Measurements from ENCODE around the gene IFIT1. TPM values are rescaled to one million over a fixed set of nuclear protein-coding genes. Genes with fewer than 3 reads are reported as not detected.

The IFIT1 gene
- total and polyA plus RNA-seq, 8 donors = 0.29 to 12.1 (median 4.3) TPM

GRCh38 chr10:89363729-89364442 lies 28.5 kb upstream of the IFIT1 start:
- 74 to 77% (median 76%) methylated on average over 6 of the region's 6 CpGs for WGBS, 5 donors
- intact Hi-C loops (cut with DNase I; ENCODE audit: low total_unique reads) = no loop called here
- Histone ChIP-seq H3K36me3 (no peaks in the 10 kb centered on the region), H3K27me3 (no peaks in the 10 kb centered on the region), H3K4me3 (no peak overlapping the region), H3K4me1 (peaks cover 4 to 14% (median 6%) of the 10 kb centered on the region in 4 donors), H3K27ac (no peak overlapping the region), H3K9me3 (no peaks in the 10 kb centered on the region)
- no peak for DNase-seq
- TF ChIP-seq POLR2AphosphoS5 (IDR thresholded peaks at IDR 0.05) = no peak
- no peak for TF ChIP-seq EP300 (IDR thresholded peaks at IDR 0.05)
- no peak for TF ChIP-seq CTCF (IDR thresholded peaks at IDR 0.05)
- TF ChIP-seq POLR2A (IDR thresholded peaks at IDR 0.05) = no peak

GRCh38 chr10:89364531-89364930 lies 27.9 kb upstream of the IFIT1 start:
- intact Hi-C loops (cut with DNase I; ENCODE audit: low total_unique reads) = no loop called here
- no peak for DNase-seq
- no peak for TF ChIP-seq EP300 (IDR thresholded peaks at IDR 0.05)
- TF ChIP-seq POLR2A (IDR thresholded peaks at IDR 0.05) = no peak
- no peak for TF ChIP-seq CTCF (IDR thresholded peaks at IDR 0.05)
- no peak for TF ChIP-seq POLR2AphosphoS5 (IDR thresholded peaks at IDR 0.05)
- Histone ChIP-seq H3K4me1 (peaks cover 4 to 21% (median 9%) of the 10 kb centered on the region in 4 donors), H3K4me3 (no peak overlapping the region), H3K9me3 (no peaks in the 10 kb centered on the region), H3K36me3 (no peaks in the 10 kb centered on the region), H3K27me3 (no peaks in the 10 kb centered on the region), H3K27ac (no peak overlapping the region)
- 93 to 98% (median 97%) methylated on average over 1 of the region's 1 CpG for WGBS, 5 donors

GRCh38 chr10:89367529-89367928 lies 24.9 kb upstream of the IFIT1 start:
- 49 to 67% (median 52%) methylated on average over 4 of the region's 4 CpGs for WGBS, 5 donors
- Histone ChIP-seq H3K27ac (peak overlapping the region in 2 of 5 donors; percentile 23 to 40), H3K27me3 (no peaks in the 10 kb centered on the region), H3K36me3 (no peaks in the 10 kb centered on the region), H3K9me3 (no peaks in the 10 kb centered on the region), H3K4me1 (peaks cover 4 to 22% (median 9%) of the 10 kb centered on the region in 4 donors), H3K4me3 (no peak overlapping the region)
- intact Hi-C loops (cut with DNase I; ENCODE audit: low total_unique reads) = no loop called here
- TF ChIP-seq POLR2A (IDR thresholded peaks at IDR 0.05) (no peak), POLR2AphosphoS5 (IDR thresholded peaks at IDR 0.05) (no peak), EP300 (IDR thresholded peaks at IDR 0.05) (no peak), CTCF (IDR thresholded peaks at IDR 0.05) (no peak)
- peak in 1 of 2 donors; percentile 61 for DNase-seq

- H3K27ac ChIP-seq = no peak overlapping the region
- WGBS, 5 donors = 57 to 77% (median 61%) methylated on average over 1 of the region's 1 CpG
- DNase-seq = no peak
These were observed 24.3 kb upstream of the IFIT1 start for GRCh38 chr10:89368129-89368528.

More at GRCh38 chr10:89368129-89368528, 24.3 kb upstream of the IFIT1 start:
- no peak overlapping the region for H3K4me3 ChIP-seq
- no peaks in the 10 kb centered on the region for H3K9me3 ChIP-seq
- intact Hi-C loops (cut with DNase I; ENCODE audit: low total_unique reads) = no loop called here
- no peak for TF ChIP-seq EP300 (IDR thresholded peaks at IDR 0.05)
- no peak for TF ChIP-seq POLR2A (IDR thresholded peaks at IDR 0.05)
- TF ChIP-seq POLR2AphosphoS5 (IDR thresholded peaks at IDR 0.05) = no peak
- TF ChIP-seq CTCF (IDR thresholded peaks at IDR 0.05) = no peak
- H3K4me1 ChIP-seq = peaks cover 4 to 24% (median 10%) of the 10 kb centered on the region in 4 donors
- H3K36me3 ChIP-seq = no peaks in the 10 kb centered on the region
- H3K27me3 ChIP-seq = no peaks in the 10 kb centered on the region

Measured in stomach (tissue), 9 donors.